ENCODE results near the gene TMEM106A. TPM values are rescaled to one million over a fixed set of nuclear protein-coding genes. Genes with fewer than 3 reads are reported as not detected.

Gene TMEM106A
- total and polyA plus RNA-seq, 2 of the 13 experiments (the other 11 are each of a cell fraction or from before 2014, with no cell fraction given): 16.9 to 35.9 TPM

DNA sequence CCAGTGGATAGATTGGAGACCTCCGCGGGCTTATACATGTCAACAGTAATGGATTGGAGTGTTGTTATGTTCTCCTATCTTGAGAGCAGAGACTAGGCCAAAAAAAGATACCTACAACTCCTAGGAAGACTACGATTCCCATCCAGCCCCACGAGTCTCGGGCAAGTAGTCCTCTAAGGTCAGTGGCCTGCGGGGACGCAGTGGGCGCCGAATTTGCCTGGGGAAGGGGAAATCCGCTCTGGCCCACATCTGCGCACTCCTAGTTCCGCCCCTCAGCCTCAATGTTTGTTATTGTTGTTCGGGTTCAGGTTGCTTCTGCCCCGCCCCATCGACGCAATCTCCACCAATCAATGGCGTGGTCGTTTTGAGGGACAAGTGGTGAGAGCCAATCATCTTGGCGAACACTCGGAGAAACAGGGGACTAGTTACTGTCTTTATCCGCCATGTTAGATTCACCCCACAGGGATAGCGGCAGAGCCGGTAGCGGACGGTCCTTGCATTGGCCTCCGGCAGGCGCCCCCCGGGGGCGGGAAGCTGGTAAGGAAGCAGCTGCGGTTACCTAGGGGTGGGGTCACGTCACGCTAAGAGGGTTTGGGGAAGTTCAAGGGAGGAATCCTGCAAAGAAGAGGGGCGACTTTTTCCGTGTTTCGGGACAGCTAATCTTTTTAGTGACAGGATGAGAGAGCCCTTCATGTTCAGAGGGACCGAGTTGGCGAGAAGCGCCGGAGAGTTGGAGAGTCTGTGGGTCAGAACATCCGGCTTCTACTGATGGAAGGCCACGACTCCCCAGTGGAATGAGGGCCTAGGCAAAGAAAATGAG, 40.7 kb upstream of the TMEM106A start, which contains the start of gene NBR1 (continued):
- TF ChIP-seq, protein P1, sequence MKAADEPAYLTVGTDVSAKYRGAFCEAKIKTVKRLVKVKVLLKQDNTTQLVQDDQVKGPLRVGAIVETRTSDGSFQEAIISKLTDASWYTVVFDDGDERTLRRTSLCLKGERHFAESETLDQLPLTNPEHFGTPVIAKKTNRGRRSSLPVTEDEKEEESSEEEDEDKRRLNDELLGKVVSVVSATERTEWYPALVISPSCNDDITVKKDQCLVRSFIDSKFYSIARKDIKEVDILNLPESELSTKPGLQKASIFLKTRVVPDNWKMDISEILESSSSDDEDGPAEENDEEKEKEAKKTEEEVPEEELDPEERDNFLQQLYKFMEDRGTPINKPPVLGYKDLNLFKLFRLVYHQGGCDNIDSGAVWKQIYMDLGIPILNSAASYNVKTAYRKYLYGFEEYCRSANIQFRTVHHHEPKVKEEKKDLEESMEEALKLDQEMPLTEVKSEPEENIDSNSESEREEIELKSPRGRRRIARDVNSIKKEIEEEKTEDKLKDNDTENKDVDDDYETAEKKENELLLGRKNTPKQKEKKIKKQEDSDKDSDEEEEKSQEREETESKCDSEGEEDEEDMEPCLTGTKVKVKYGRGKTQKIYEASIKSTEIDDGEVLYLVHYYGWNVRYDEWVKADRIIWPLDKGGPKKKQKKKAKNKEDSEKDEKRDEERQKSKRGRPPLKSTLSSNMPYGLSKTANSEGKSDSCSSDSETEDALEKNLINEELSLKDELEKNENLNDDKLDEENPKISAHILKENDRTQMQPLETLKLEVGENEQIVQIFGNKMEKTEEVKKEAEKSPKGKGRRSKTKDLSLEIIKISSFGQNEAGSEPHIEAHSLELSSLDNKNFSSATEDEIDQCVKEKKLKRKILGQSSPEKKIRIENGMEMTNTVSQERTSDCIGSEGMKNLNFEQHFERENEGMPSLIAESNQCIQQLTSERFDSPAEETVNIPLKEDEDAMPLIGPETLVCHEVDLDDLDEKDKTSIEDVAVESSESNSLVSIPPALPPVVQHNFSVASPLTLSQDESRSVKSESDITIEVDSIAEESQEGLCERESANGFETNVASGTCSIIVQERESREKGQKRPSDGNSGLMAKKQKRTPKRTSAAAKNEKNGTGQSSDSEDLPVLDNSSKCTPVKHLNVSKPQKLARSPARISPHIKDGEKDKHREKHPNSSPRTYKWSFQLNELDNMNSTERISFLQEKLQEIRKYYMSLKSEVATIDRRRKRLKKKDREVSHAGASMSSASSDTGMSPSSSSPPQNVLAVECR (CRISPR knock-in tag; IDR thresholded peaks at IDR 0.05; ENCODE audit: borderline replicate concordance): peak; percentile 70
- TF ChIP-seq GLI4 (CRISPR knock-in tag; IDR thresholded peaks at IDR 0.05; ENCODE audit: borderline replicate concordance) (peak; percentile 42; the same call in 1 of the 2 replicates), ZNF235 (CRISPR knock-in tag; IDR thresholded peaks at IDR 0.05; ENCODE audit: borderline replicate concordance) (no peak), PHF8 (CRISPR knock-in tag; IDR thresholded peaks at IDR 0.05) (peak; percentile 71), DR1 (CRISPR knock-in tag; IDR thresholded peaks at IDR 0.05) (0 out of 2 replicates have a peak, but pooled peaks have one; percentile 36), WIZ (CRISPR knock-in tag; IDR thresholded peaks at IDR 0.05) (no peak), ISL2 (CRISPR knock-in tag; IDR thresholded peaks at IDR 0.05) (no peak; the same call in 1 of the 2 replicates), CAMTA2 (CRISPR knock-in tag; IDR thresholded peaks at IDR 0.05; ENCODE audit: borderline replicate concordance) (0 out of 2 replicates have a peak, but pooled peaks have one; percentile 18), NCOA2 (CRISPR knock-in tag; IDR thresholded peaks at IDR 0.05) (0 out of 2 replicates have a peak, but pooled peaks have one; percentile 25), ZIK1 (CRISPR knock-in tag; IDR thresholded peaks at IDR 0.05; ENCODE audit: borderline replicate concordance, low read depth) (no peak; the same call in 1 of the 2 replicates), NR2F6 (IDR thresholded peaks at IDR 0.05) (peak; percentile 43; the same call in 1 of the 2 replicates), NR2F6 (CRISPR knock-in tag; IDR thresholded peaks at IDR 0.05) (no peak), ZNF792 (CRISPR knock-in tag; IDR thresholded peaks at IDR 0.05) (peak; percentile 79)
- TF ChIP-seq, protein P2, sequence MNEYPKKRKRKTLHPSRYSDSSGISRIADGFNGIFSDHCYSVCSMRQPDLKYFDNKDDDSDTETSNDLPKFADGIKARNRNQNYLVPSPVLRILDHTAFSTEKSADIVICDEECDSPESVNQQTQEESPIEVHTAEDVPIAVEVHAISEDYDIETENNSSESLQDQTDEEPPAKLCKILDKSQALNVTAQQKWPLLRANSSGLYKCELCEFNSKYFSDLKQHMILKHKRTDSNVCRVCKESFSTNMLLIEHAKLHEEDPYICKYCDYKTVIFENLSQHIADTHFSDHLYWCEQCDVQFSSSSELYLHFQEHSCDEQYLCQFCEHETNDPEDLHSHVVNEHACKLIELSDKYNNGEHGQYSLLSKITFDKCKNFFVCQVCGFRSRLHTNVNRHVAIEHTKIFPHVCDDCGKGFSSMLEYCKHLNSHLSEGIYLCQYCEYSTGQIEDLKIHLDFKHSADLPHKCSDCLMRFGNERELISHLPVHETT (CRISPR knock-in tag; conservative IDR thresholded peaks at IDR 0.05): peak; percentile 46; the same call in 1 of the 2 replicates
- TF ChIP-seq, protein P3, sequence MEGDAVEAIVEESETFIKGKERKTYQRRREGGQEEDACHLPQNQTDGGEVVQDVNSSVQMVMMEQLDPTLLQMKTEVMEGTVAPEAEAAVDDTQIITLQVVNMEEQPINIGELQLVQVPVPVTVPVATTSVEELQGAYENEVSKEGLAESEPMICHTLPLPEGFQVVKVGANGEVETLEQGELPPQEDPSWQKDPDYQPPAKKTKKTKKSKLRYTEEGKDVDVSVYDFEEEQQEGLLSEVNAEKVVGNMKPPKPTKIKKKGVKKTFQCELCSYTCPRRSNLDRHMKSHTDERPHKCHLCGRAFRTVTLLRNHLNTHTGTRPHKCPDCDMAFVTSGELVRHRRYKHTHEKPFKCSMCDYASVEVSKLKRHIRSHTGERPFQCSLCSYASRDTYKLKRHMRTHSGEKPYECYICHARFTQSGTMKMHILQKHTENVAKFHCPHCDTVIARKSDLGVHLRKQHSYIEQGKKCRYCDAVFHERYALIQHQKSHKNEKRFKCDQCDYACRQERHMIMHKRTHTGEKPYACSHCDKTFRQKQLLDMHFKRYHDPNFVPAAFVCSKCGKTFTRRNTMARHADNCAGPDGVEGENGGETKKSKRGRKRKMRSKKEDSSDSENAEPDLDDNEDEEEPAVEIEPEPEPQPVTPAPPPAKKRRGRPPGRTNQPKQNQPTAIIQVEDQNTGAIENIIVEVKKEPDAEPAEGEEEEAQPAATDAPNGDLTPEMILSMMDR (CRISPR knock-in tag; IDR thresholded peaks at IDR 0.05): peak; percentile 79
- TF ChIP-seq, protein P4, sequence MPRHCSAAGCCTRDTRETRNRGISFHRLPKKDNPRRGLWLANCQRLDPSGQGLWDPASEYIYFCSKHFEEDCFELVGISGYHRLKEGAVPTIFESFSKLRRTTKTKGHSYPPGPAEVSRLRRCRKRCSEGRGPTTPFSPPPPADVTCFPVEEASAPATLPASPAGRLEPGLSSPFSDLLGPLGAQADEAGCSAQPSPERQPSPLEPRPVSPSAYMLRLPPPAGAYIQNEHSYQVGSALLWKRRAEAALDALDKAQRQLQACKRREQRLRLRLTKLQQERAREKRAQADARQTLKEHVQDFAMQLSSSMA (CRISPR knock-in tag; IDR thresholded peaks at IDR 0.05): peak; percentile 56; the same call in 1 of the 2 replicates
- TF ChIP-seq, protein P5, sequence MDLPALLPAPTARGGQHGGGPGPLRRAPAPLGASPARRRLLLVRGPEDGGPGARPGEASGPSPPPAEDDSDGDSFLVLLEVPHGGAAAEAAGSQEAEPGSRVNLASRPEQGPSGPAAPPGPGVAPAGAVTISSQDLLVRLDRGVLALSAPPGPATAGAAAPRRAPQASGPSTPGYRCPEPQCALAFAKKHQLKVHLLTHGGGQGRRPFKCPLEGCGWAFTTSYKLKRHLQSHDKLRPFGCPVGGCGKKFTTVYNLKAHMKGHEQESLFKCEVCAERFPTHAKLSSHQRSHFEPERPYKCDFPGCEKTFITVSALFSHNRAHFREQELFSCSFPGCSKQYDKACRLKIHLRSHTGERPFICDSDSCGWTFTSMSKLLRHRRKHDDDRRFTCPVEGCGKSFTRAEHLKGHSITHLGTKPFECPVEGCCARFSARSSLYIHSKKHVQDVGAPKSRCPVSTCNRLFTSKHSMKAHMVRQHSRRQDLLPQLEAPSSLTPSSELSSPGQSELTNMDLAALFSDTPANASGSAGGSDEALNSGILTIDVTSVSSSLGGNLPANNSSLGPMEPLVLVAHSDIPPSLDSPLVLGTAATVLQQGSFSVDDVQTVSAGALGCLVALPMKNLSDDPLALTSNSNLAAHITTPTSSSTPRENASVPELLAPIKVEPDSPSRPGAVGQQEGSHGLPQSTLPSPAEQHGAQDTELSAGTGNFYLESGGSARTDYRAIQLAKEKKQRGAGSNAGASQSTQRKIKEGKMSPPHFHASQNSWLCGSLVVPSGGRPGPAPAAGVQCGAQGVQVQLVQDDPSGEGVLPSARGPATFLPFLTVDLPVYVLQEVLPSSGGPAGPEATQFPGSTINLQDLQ (CRISPR knock-in tag; IDR thresholded peaks at IDR 0.05): 0 out of 2 replicates have a peak, but pooled peaks have one; percentile 75

All from HepG2 (cell line).